Thyroid gland (tissue), 4 donors: Measurements from ENCODE around the gene USH1G. TPM values are rescaled to one million over a fixed set of nuclear protein-coding genes. Genes with fewer than 3 reads are reported as not detected.

Source experiments
- DNase-seq, 2 donors: peaks; one replicate each; pipeline ENCODE4 v3.0.0-alpha.2; 2019
- H3K27ac ChIP-seq, 3 donors: fragments of 200-600 bp; sonication (generic); 1 replicate in 2 of 3; 2 replicates in 1 of 3; pipeline ENCODE4 v1.5.1; 2016 to 2019; ENCODE audit warnings: mild to moderate bottlenecking in 1 of 3, moderate library complexity in 1 of 3
- H3K27me3 ChIP-seq: fragments of 200-600 bp; sonication (generic); one replicate; pipeline ENCODE4 v1.5.1; 2019
- H3K36me3 ChIP-seq, 2 donors: fragments of 200-600 bp; sonication (generic); one replicate each; pipeline ENCODE4 v1.5.1; 2016 to 2019
- H3K4me1 ChIP-seq, 2 donors: fragments of 200-600 bp; sonication (generic); one replicate each; pipeline ENCODE4 v1.5.1; 2017 to 2019
- H3K4me3 ChIP-seq, 3 donors: fragments of 200-600 bp; sonication (generic); replicated peaks in 1 of 3; 1 replicate in 2 of 3; 2 replicates in 1 of 3; pipeline ENCODE4 v1.5.1; 2016; ENCODE audit warnings: mild to moderate bottlenecking in 1 of 3
- H3K9me3 ChIP-seq: fragments of 200-600 bp; sonication (generic); one replicate; pipeline ENCODE4 v1.5.1; 2017
- POLR2A ChIP-seq, 2 donors: fragments of 450-650 bp; IDR thresholded peaks; one replicate each; pipeline ENCODE4 v1.6.1; 2017; ENCODE audit warnings: antibody characterized with exemption in 2 of 2, mild to moderate bottlenecking in 2 of 2, moderate library complexity in 1 of 2
- WGBS, 2 donors: methylation state at CpG; one replicate each; pipeline ENCODE4 v1.1.5; 2017; 5-methylcytosine and 5-hydroxymethylcytosine counted together
- intact Hi-C: fragments of 100-400 bp; cut with DNase I; formaldehyde crosslinking; loops from one replicate; pipeline ENCODE4 v1.15.1; 2023
- total RNA-seq, 4 donors: library from RNA; depleted of rRNA; stranded (reverse); fragments of >200 nt; gene quantifications; one replicate each; pipeline ENCODE4 v1.2.3, GENCODE V29; 2016
- TF ChIP-seq, protein P1 (sequence below), 6 experiments: fragments of 200-600 bp in 3 of 6; fragments of 450-650 bp in 3 of 6; sonication (generic) in 3 of 6; IDR thresholded peaks; one replicate each; pipeline ENCODE4 v1.5.1; 2016 to 2019; ENCODE audit warnings: antibody characterized with exemption in 6 of 6, mild to moderate bottlenecking in 2 of 6, inconsistent platforms in 1 of 6, moderate library complexity in 1 of 6

USH1G gene
- not detected for total RNA-seq

DNA sequence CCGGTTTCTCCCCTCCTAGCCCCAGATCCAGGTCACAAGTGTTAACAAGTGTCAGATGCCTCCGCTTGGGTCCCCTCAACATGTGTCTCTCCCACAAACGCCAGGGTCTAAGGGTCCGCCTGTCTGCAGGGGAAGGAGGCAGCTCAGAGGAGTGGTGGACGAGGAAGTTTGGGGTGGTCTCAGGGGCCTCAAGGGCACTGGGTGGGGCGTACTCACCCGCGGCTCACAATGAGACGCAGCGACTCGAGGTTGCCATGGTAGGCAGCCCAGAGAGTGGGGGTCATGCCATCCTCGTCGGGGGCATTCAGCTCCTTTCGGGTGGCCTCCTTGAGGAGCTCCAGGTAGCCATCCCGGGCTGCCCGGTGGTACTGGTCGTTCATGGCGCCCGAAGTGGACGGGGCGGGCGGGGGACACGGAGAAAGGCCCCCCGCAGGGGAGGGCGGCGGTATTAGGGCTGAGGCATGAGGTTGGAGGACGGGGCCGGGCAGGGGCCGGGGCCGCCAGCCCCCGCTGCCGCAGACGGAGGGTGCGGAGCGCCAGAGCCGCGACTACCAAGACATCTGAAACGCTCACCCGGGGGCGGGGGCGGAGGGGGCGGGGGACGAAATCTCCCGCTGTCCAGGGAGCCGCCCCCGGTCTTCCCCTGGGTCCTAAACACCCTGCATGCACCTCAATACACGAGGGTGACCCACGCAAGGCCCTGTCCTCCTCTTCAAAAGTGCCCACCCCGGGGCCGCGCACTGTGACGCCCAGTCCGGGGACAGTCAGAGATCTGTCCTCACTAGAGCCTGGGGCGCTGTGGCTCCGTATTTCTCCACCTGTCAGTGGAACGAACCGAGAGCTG, at the start of gene USH1G:
Gene USH1G (minus strand): TSS at position 562 of the 844 bp plus-strand sequence. CDS start 182 bp downstream, at position 380.
- Histone ChIP-seq H3K36me3 (no peaks in the 10 kb centered on the region), H3K9me3 (no peaks in the 10 kb centered on the region), H3K27me3 (peaks cover 21% of the 10 kb centered on the region), H3K4me3 (peak within 1 kb of the TSS in 1 of 3 donors; percentile 21), H3K4me1 (peaks cover 13 to 21% of the 10 kb centered on the region in 2 donors), H3K27ac (no peak within 1 kb of the TSS)
- intact Hi-C loops: no loop called here
- 11 to 30% methylated on average over 8 to 25 of the region's 57 CpGs for WGBS, 2 donors
- DNase-seq: peak in 1 of 2 donors; percentile 23
- TF ChIP-seq, protein P1, sequence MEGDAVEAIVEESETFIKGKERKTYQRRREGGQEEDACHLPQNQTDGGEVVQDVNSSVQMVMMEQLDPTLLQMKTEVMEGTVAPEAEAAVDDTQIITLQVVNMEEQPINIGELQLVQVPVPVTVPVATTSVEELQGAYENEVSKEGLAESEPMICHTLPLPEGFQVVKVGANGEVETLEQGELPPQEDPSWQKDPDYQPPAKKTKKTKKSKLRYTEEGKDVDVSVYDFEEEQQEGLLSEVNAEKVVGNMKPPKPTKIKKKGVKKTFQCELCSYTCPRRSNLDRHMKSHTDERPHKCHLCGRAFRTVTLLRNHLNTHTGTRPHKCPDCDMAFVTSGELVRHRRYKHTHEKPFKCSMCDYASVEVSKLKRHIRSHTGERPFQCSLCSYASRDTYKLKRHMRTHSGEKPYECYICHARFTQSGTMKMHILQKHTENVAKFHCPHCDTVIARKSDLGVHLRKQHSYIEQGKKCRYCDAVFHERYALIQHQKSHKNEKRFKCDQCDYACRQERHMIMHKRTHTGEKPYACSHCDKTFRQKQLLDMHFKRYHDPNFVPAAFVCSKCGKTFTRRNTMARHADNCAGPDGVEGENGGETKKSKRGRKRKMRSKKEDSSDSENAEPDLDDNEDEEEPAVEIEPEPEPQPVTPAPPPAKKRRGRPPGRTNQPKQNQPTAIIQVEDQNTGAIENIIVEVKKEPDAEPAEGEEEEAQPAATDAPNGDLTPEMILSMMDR (IDR thresholded peaks at IDR 0.05): no peak
- TF ChIP-seq POLR2A (IDR thresholded peaks at IDR 0.05): no peak

DNA sequence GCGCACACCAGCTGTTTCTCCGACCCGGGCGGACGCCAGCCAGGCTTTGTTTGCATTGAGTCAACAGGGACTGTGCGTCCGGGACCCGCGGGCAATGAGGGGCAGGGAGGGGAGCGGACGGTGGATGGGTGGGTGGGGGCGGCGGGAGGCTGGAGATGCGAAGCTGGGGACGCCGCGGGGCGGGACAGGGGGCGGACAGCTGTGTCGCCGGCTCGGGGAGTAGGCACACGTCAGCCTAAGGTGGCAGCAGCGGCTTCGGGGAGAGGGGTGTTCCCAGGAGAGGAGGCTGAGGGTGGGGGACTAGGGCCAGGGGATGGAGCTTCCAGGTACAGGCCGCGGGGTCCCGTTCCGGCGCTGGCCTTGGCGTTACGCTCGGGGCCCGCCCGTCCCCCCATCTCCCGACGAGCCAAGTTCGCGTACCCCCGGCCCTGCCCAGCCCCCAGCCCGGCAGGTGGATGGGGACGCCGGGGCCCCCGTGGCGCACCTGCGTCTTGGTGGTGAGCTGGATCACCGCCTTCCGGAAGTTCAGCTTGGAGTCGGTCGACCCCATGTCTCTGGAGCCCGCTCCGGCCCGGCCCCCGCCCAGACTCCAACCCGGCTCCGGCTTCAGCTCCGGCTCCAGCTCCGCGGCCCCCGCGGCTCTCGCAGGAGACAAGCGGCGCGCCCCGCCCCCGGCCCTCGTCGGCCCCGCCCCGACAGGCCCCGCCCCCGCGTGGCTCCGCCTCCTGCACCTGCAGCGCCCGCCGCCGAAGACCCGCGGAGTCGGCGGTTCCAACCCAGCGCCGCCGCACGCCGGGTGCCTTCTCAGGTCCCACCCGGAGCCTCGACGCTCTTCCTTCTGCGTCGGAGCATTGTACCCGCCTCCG, 49.3 kb upstream of the USH1G start, which contains the start of gene HID1:
Gene HID1 (minus strand): TSS at position 653 of the 866 bp plus-strand sequence. CDS start 103 bp downstream, at position 550.
- peak; percentile 70 to 74 for DNase-seq
- Histone ChIP-seq H3K9me3 (no peaks in the 10 kb centered on the region), H3K27ac (peak within 1 kb of the TSS in 2 of 3 donors; percentile 20 to 40), H3K36me3 (no peaks in the 10 kb centered on the region), H3K27me3 (no peaks in the 10 kb centered on the region), H3K4me3 (peak within 1 kb of the TSS; percentile 41 to 74 (median 58)), H3K4me1 (peaks cover 3 to 18% of the 10 kb centered on the region in 2 donors)
- TF ChIP-seq, protein P1 (IDR thresholded peaks at IDR 0.05): no peak
- peak in 1 of 2 donors; percentile 26 for TF ChIP-seq POLR2A (IDR thresholded peaks at IDR 0.05)
- WGBS, 2 donors: 0 to 1% methylated on average over 21 to 25 of the region's 95 CpGs
- intact Hi-C loops: no loop called here

DNA sequence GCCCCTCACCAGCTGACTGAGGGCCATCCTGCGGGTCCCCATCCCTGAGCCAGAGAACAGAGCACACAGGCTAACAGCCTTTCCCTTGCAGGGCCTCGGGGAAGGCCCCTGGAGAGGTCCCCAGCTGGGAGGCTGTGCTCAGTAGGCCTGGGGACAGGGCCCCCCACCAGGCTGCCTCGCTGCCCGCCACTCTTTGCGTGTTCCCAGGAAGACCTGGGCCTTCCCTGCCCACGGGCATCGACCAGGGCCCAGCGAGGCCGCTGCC, 48.7 kb upstream of the USH1G start:
- TF ChIP-seq POLR2A (IDR thresholded peaks at IDR 0.05): no peak
- TF ChIP-seq, protein P1 (IDR thresholded peaks at IDR 0.05): no peak
- WGBS, 2 donors: 10 to 22% methylated on average over 1 to 2 of the region's 9 CpGs
- peak overlapping the region in 2 of 3 donors; percentile 58 to 74 for H3K4me3 ChIP-seq
- no peak for DNase-seq
- H3K27ac ChIP-seq: peak overlapping the region in 2 of 3 donors; percentile 20 to 40
- no peaks in the 10 kb centered on the region for H3K27me3 ChIP-seq
- no peaks in the 10 kb centered on the region for H3K9me3 ChIP-seq
- H3K4me1 ChIP-seq: peaks cover 3 to 18% of the 10 kb centered on the region in 2 donors
- intact Hi-C loops: no loop called here
- H3K36me3 ChIP-seq: no peaks in the 10 kb centered on the region

DNA sequence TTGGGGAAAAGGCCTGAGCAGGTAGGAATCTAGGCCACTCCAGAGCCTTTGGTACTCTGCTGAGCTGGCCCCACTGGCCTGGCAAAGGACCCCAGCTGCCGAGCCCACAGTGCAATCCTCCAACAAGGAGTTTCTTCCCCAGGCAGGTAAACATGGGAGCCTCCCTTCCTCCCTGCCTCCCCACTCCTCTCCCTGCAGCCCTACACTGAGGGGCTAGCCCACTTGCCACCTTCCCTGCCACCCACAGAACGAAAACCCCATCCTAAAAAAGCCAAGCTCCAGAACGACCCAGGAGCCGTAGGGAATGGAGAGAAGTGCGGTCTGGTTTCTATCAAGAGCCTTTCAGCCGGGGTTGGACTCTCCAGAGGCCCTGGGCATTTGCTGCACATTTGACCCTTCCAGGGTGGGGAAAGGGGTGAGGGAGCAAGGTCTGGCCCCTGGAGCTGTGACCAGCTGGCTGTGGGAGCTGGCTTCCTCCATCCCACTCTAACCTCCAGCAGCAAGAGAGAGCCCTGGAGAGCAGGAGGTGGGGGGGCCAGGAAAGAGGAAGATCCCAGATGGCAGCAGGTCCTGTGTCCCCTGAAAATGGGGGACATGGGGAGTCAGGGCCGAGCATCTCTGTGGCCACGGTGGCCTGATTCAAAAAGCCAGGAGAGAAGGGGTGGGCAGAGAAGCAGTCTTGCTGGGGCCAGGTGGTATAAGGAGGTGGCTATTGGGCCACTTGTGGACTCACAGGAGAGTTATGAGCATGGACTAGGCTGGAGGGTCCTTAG, 48.2 kb upstream of the USH1G start:
- 72 to 82% methylated on average over 7 to 8 of the region's 8 CpGs for WGBS, 2 donors
- intact Hi-C loops: no loop called here
- H3K27ac ChIP-seq: peak overlapping the region in 2 of 3 donors; percentile 32 to 63

More for the DNA sequence above, 48.2 kb upstream of the USH1G start:
- H3K9me3 ChIP-seq: no peaks in the 10 kb centered on the region
- H3K4me1 ChIP-seq: peaks cover 3 to 18% of the 10 kb centered on the region in 2 donors
- DNase-seq: no peak
- TF ChIP-seq, protein P1 (IDR thresholded peaks at IDR 0.05): no peak
- no peak for TF ChIP-seq POLR2A (IDR thresholded peaks at IDR 0.05)
- peak overlapping the region in 1 of 3 donors; percentile 74 for H3K4me3 ChIP-seq
- no peaks in the 10 kb centered on the region for H3K27me3 ChIP-seq
- no peaks in the 10 kb centered on the region for H3K36me3 ChIP-seq
